OCI-LY3 (cell line): ENCODE results near the gene ADGRG6.

Source experiments
- H2AFZ ChIP-seq: fragments of 200-600, 300-600 bp; shearing (Covaris generic); 2 replicates; pipeline ENCODE4 v1.6.0; 2014; ENCODE audit warnings: antibody characterized with exemption, low read depth, low read length
- H3K27ac ChIP-seq: fragments of 200-600, 300-600 bp; sonication (generic); 2 replicates; pipeline ENCODE4 v1.5.1; 2014; ENCODE audit warnings: mild to moderate bottlenecking, low read length, moderate library complexity, mixed read lengths
- H3K27me3 ChIP-seq: fragments of 200-600, 300-600 bp; sonication (generic); 2 replicates; pipeline ENCODE4 v1.6.1; 2014; ENCODE audit warnings: low read depth, low read length, mixed read lengths
- H3K36me3 ChIP-seq: fragments of 200-600, 300-600 bp; sonication (generic); replicated peaks from 2 replicates; pipeline ENCODE3; 2014; ENCODE audit warnings: low read depth, low read length, mixed read lengths
- H3K4me1 ChIP-seq: fragments of 300-600, 200-600 bp; sonication (generic); 2 replicates; pipeline ENCODE4 v1.6.1; 2014; ENCODE audit warnings: low read length, mixed read lengths
- H3K4me2 ChIP-seq: fragments of 200-600, 300-600 bp; sonication (generic); 2 replicates; pipeline ENCODE4 v1.6.1; 2014; ENCODE audit warnings: low read length, mixed read lengths
- H3K4me3 ChIP-seq: fragments of 300-600, 200-600 bp; sonication (generic); 2 replicates; pipeline ENCODE4 v1.5.1; 2014; ENCODE audit warnings: antibody characterized with exemption, mild to moderate bottlenecking, low read length, moderate library complexity
- H3K79me2 ChIP-seq: fragments of 300-600, 200-600 bp; shearing (Covaris generic); 2 replicates; pipeline ENCODE4 v1.6.1; 2014; ENCODE audit warnings: mild to moderate bottlenecking, low read length, mixed read lengths
- H3K9ac ChIP-seq: fragments of 300-600, 200-600 bp; shearing (Covaris generic); 2 replicates; pipeline ENCODE4 v1.6.0; 2014; ENCODE audit warnings: mild to moderate bottlenecking, low read length, moderate library complexity
- H3K9me3 ChIP-seq: fragments of 200-600, 300-600 bp; shearing (Covaris generic); 2 replicates; pipeline ENCODE4 v1.6.1; 2014; ENCODE audit warnings: low read length, mixed read lengths; ENCODE audit not compliant: insufficient read depth
- H4K20me1 ChIP-seq: fragments of 200-600, 300-600 bp; sonication (generic); 2 replicates; pipeline ENCODE4 v1.6.1; 2016; ENCODE audit warnings: low read length, mixed read lengths; ENCODE audit not compliant: insufficient read depth
- CTCF ChIP-seq: fragments of 200-600, 300-600 bp; sonication (generic); IDR thresholded peaks from 2 replicates; pipeline ENCODE4 v1.5.1; 2014; ENCODE audit warnings: antibody characterized with exemption, low read length, low read depth
- EZH2phosphoT487 ChIP-seq: fragments of 200-600 bp; shearing (Covaris generic); IDR thresholded peaks from 2 replicates; pipeline ENCODE4 v1.6.1; 2018; ENCODE audit warnings: antibody characterized with exemption, mixed run types, low read depth

The ADGRG6 gene

GRCh38 chr6:142374091-142374770, 72.4 kb downstream of the ADGRG6 start:
- no peak for TF ChIP-seq EZH2phosphoT487
- no peak for TF ChIP-seq CTCF
- H3K27me3 ChIP-seq = no peaks in the 10 kb centered on the region
- no peaks in the 10 kb centered on the region for H4K20me1 ChIP-seq
- no peak overlapping the region for H3K4me2 ChIP-seq
- no peaks in the 10 kb centered on the region for H3K36me3 ChIP-seq
- no peaks in the 10 kb centered on the region for H3K9me3 ChIP-seq
- no peak overlapping the region for H3K27ac ChIP-seq
- no peaks in the 10 kb centered on the region for H3K79me2 ChIP-seq
- H3K9ac ChIP-seq = no peak overlapping the region
- H3K4me1 ChIP-seq = peaks cover 11% of the 10 kb centered on the region
- H3K4me3 ChIP-seq = no peak overlapping the region
- no peak overlapping the region for H2AFZ ChIP-seq

GRCh38 chr6:142374965-142375733, 73.3 kb downstream of the ADGRG6 start:
- Histone ChIP-seq H3K9me3 (no peaks in the 10 kb centered on the region), H3K27me3 (no peaks in the 10 kb centered on the region), H3K4me1 (peaks cover 7% of the 10 kb centered on the region), H3K79me2 (no peaks in the 10 kb centered on the region), H3K9ac (no peak overlapping the region), H3K36me3 (no peaks in the 10 kb centered on the region), H3K27ac (no peak overlapping the region), H3K4me3 (no peak overlapping the region), H2AFZ (no peak overlapping the region), H3K4me2 (no peak overlapping the region), H4K20me1 (no peaks in the 10 kb centered on the region)
- TF ChIP-seq EZH2phosphoT487 (no peak), CTCF (no peak)

- H3K4me2 ChIP-seq = no peak overlapping the region
- no peaks in the 10 kb centered on the region for H3K79me2 ChIP-seq
- H4K20me1 ChIP-seq = no peaks in the 10 kb centered on the region
- H3K27ac ChIP-seq = no peak overlapping the region
- H3K27me3 ChIP-seq = no peaks in the 10 kb centered on the region
- no peaks in the 10 kb centered on the region for H3K36me3 ChIP-seq
- H2AFZ ChIP-seq = no peak overlapping the region
- no peaks in the 10 kb centered on the region for H3K9me3 ChIP-seq
- no peak overlapping the region for H3K4me3 ChIP-seq
- TF ChIP-seq CTCF (no peak), EZH2phosphoT487 (no peak)
- H3K9ac ChIP-seq = no peak overlapping the region
- H3K4me1 ChIP-seq = peaks cover 6% of the 10 kb centered on the region
Observed at GRCh38 chr6:142376115-142376514, 74.3 kb downstream of the ADGRG6 start.

- no peaks in the 10 kb centered on the region for H3K9me3 ChIP-seq
- no peaks in the 10 kb centered on the region for H3K36me3 ChIP-seq
- no peak overlapping the region for H3K9ac ChIP-seq
- no peak overlapping the region for H2AFZ ChIP-seq
- H3K4me1 ChIP-seq = peaks cover 6% of the 10 kb centered on the region
- no peaks in the 10 kb centered on the region for H3K79me2 ChIP-seq
- no peaks in the 10 kb centered on the region for H4K20me1 ChIP-seq
- no peak for TF ChIP-seq CTCF
- TF ChIP-seq EZH2phosphoT487 = no peak
- H3K27me3 ChIP-seq = no peaks in the 10 kb centered on the region
- H3K4me2 ChIP-seq = no peak overlapping the region
- no peak overlapping the region for H3K27ac ChIP-seq
- no peak overlapping the region for H3K4me3 ChIP-seq
Observed at GRCh38 chr6:142376800-142377496, 75.1 kb downstream of the ADGRG6 start.
